ENCODE results near the gene TBC1D1. TPM values are rescaled to one million over a fixed set of nuclear protein-coding genes. Genes with fewer than 3 reads are reported as not detected.

The TBC1D1 gene
- total RNA-seq, 1 experiment from 2014 or later = 89.0 TPM

- TF ChIP-seq EZH2 (IDR thresholded peaks at IDR 0.05; ENCODE audit: low read length, unreplicated experiment) = no peak
- TF ChIP-seq CTCF (conservative IDR thresholded peaks at IDR 0.05; ENCODE audit: low read depth, low read length) = no peak
- TF ChIP-seq EZH2phosphoT487 (IDR thresholded peaks at IDR 0.05; ENCODE audit: borderline replicate concordance, low read length) = no peak
- H3K36me3 ChIP-seq (ENCODE audit: low read depth, low read length) = no peaks in the 10 kb centered on the region
- no peak overlapping the region for H3K4me3 ChIP-seq (ENCODE audit: low read length)
- no peaks in the 10 kb centered on the region for H3K9me2 ChIP-seq (replicated peaks; ENCODE audit: low read length)
- ChIA-PET POLR2A (ENCODE audit: unreplicated experiment) (no interaction called here), CTCF (no interaction called here)
- no TSS peak for BruUV-seq (replicated peaks)
- peaks cover 14% of the 10 kb centered on the region; the same call in 1 of the 2 replicates for H3K4me1 ChIP-seq (ENCODE audit: insufficient read depth, low read length)
- no peak overlapping the region for H3K27ac ChIP-seq (ENCODE audit: low read length)
- no peaks in the 10 kb centered on the region for H4K20me1 ChIP-seq (ENCODE audit: low read length)
- no peak overlapping the region for H2AFZ ChIP-seq (ENCODE audit: low read length)
- no peak overlapping the region for H3K4me2 ChIP-seq (ENCODE audit: low read length)
- H3K9me3 ChIP-seq (ENCODE audit: low read length) = no peaks in the 10 kb centered on the region
- no peaks in the 10 kb centered on the region for H3F3A ChIP-seq (ENCODE audit: low read length, unreplicated experiment)
- intact Hi-C loops (cut with micrococcal nuclease) = no loop called here
- DNase-seq = no peak
- no peak overlapping the region for H3K9ac ChIP-seq (ENCODE audit: low read length)
- H3K27me3 ChIP-seq (ENCODE audit: low read length) = no peaks in the 10 kb centered on the region
- ATAC-seq = no peak
- no peaks in the 10 kb centered on the region for H3K79me2 ChIP-seq (ENCODE audit: low read length)
These were observed 125.1 kb downstream of the TBC1D1 start for GRCh38 chr4:38015886-38016515.

GRCh38 chr4:38016698-38017097, 125.8 kb downstream of the TBC1D1 start:
- ChIA-PET CTCF (no interaction called here), POLR2A (ENCODE audit: unreplicated experiment) (no interaction called here)
- Histone ChIP-seq H3K4me3 (ENCODE audit: low read length) (no peak overlapping the region), H3F3A (ENCODE audit: low read length, unreplicated experiment) (no peaks in the 10 kb centered on the region), H3K36me3 (ENCODE audit: low read depth, low read length) (no peaks in the 10 kb centered on the region), H3K4me1 (ENCODE audit: insufficient read depth, low read length) (peaks cover 14% of the 10 kb centered on the region; the same call in 1 of the 2 replicates), H3K9me2 (replicated peaks; ENCODE audit: low read length) (no peaks in the 10 kb centered on the region), H3K4me2 (ENCODE audit: low read length) (no peak overlapping the region), H4K20me1 (ENCODE audit: low read length) (no peaks in the 10 kb centered on the region), H2AFZ (ENCODE audit: low read length) (no peak overlapping the region), H3K27ac (ENCODE audit: low read length) (no peak overlapping the region), H3K27me3 (ENCODE audit: low read length) (no peaks in the 10 kb centered on the region), H3K79me2 (ENCODE audit: low read length) (no peaks in the 10 kb centered on the region), H3K9ac (ENCODE audit: low read length) (no peak overlapping the region), H3K9me3 (ENCODE audit: low read length) (no peaks in the 10 kb centered on the region)
- ATAC-seq (no peak), DNase-seq (no peak)
- TF ChIP-seq CTCF (conservative IDR thresholded peaks at IDR 0.05; ENCODE audit: low read depth, low read length) (no peak), EZH2phosphoT487 (IDR thresholded peaks at IDR 0.05; ENCODE audit: borderline replicate concordance, low read length) (no peak), EZH2 (IDR thresholded peaks at IDR 0.05; ENCODE audit: low read length, unreplicated experiment) (no peak)
- intact Hi-C loops (cut with micrococcal nuclease) = no loop called here
- no TSS peak for BruUV-seq (replicated peaks)

- Histone ChIP-seq H3K9me2 (replicated peaks; ENCODE audit: low read length) (no peaks in the 10 kb centered on the region), H3K9me3 (ENCODE audit: low read length) (no peaks in the 10 kb centered on the region), H3K27ac (ENCODE audit: low read length) (no peak overlapping the region), H3K36me3 (ENCODE audit: low read depth, low read length) (no peaks in the 10 kb centered on the region), H3K79me2 (ENCODE audit: low read length) (no peaks in the 10 kb centered on the region), H3K4me3 (ENCODE audit: low read length) (no peak overlapping the region), H3F3A (ENCODE audit: low read length, unreplicated experiment) (no peaks in the 10 kb centered on the region), H3K27me3 (ENCODE audit: low read length) (no peaks in the 10 kb centered on the region), H2AFZ (ENCODE audit: low read length) (no peak overlapping the region), H4K20me1 (ENCODE audit: low read length) (no peaks in the 10 kb centered on the region), H3K9ac (ENCODE audit: low read length) (no peak overlapping the region), H3K4me1 (ENCODE audit: insufficient read depth, low read length) (peaks cover 14% of the 10 kb centered on the region; the same call in 1 of the 2 replicates), H3K4me2 (ENCODE audit: low read length) (no peak overlapping the region)
- no TSS peak for BruUV-seq (replicated peaks)
- intact Hi-C loops (cut with micrococcal nuclease) = no loop called here
- ChIA-PET POLR2A (ENCODE audit: unreplicated experiment) (no interaction called here), CTCF (no interaction called here)
- no peak for TF ChIP-seq EZH2 (IDR thresholded peaks at IDR 0.05; ENCODE audit: low read length, unreplicated experiment)
- TF ChIP-seq CTCF (conservative IDR thresholded peaks at IDR 0.05; ENCODE audit: low read depth, low read length) = no peak
- no peak for TF ChIP-seq EZH2phosphoT487 (IDR thresholded peaks at IDR 0.05; ENCODE audit: borderline replicate concordance, low read length)
- DNase-seq = no peak
- ATAC-seq = no peak
These were observed 126.7 kb downstream of the TBC1D1 start for GRCh38 chr4:38017609-38018008.

Measured in PC-3 (cell line).